HepG2 (cell line): ENCODE data around the gene GDF7. TPM values are rescaled to one million over a fixed set of nuclear protein-coding genes. Genes with fewer than 3 reads are reported as not detected.

Experiments used
- ATAC-seq: fragments of 200-7000 bp; cut with Tn5 transposase; 3 replicates; pipeline ENCODE4 v1.9.1; 2020; ENCODE audit warnings: mild to moderate bottlenecking, moderate library complexity
- BruUV-seq: library from RNA; stranded (reverse); fragments of 400-500 nt; replicated peaks from 2 replicates; lab custom pipeline; 2021; lab: Mats Ljungman, UMichigan
- CTCF ChIA-PET: fragments of 300-600 bp; formaldehyde crosslinking; extraction: SDS; loops from one replicate; lab custom pipeline; 2021; ENCODE audit warnings: low total read pairs, inconsistent platforms, low intra/inter-chr PET ratio; lab: Yijun Ruan, JAX
- POLR2A ChIA-PET: fragments of 350-600 bp; sonication (Branson Sonifier 250); formaldehyde crosslinking; loops from one replicate; lab custom pipeline; 2020; ENCODE audit warnings: antibody characterized with exemption, inconsistent platforms; lab: Yijun Ruan, JAX
- DNase-seq: peaks from one replicate; pipeline ENCODE4 v3.0.0-alpha.2; 2015; ENCODE audit warnings: low spot score
- FAIRE-seq: peaks from 3 replicates; lab custom pipeline; 2011; peaks lifted over from hg19 to GRCh38; lab: Jason Lieb, UNC
- H2AFZ ChIP-seq: one replicate; pipeline ENCODE4 v1.6.1; 2011; ENCODE audit warnings: low read length, inconsistent platforms
- H3K27ac ChIP-seq: fragments of 300-600 bp; 3 replicates; pipeline ENCODE4 v1.8.0; 2011; ENCODE audit warnings: mixed run types, mild to moderate bottlenecking, mixed read lengths, low read length, inconsistent platforms; ENCODE audit not compliant: insufficient read depth; ENCODE audit errors: extremely low read length
- H3K27me3 ChIP-seq, 2 experiments: fragments of 200-600 bp in 1 of 2; 2 replicates in 1 of 2; 3 replicates in 1 of 2; pipeline versions ENCODE4 v1.6.0 to v1.8.0; 2011; ENCODE audit warnings: low read length in 2 of 2, mild to moderate bottlenecking in 2 of 2, moderate library complexity in 2 of 2, inconsistent platforms in 1 of 2; ENCODE audit not compliant: insufficient read depth in 2 of 2, control insufficient read depth in 1 of 2
- H3K36me3 ChIP-seq, 2 experiments: fragments of 200-600 bp in 1 of 2; replicated peaks in 1 of 2; 2 replicates in 1 of 2; 3 replicates in 1 of 2; pipeline versions ENCODE4 v1.5.1 to v1.8.0; 2011; ENCODE audit warnings: low read length in 2 of 2, inconsistent platforms in 1 of 2; ENCODE audit not compliant: insufficient read depth in 2 of 2, control insufficient read depth in 1 of 2
- H3K4me1 ChIP-seq: 2 replicates; pipeline ENCODE4 v1.5.1; 2012; ENCODE audit warnings: low read length, inconsistent platforms; ENCODE audit not compliant: insufficient read depth
- H3K4me2 ChIP-seq: 2 replicates; pipeline ENCODE4 v1.6.0; 2011; ENCODE audit warnings: low read depth, low read length, inconsistent platforms
- H3K4me3 ChIP-seq, 3 experiments: fragments of 200-600 bp in 1 of 3; sonication (generic), shearing (Covaris generic) in 1 of 3; replicated peaks in 1 of 3; 2 replicates each; pipeline ENCODE4 v1.5.1; 2011 to 2016; ENCODE audit warnings: low read length in 3 of 3, inconsistent platforms in 2 of 3, low read depth in 2 of 3, mild to moderate bottlenecking in 2 of 3, control low read depth in 1 of 3, mixed read lengths in 1 of 3; ENCODE audit not compliant: insufficient read depth in 1 of 3
- H3K79me2 ChIP-seq: one replicate; pipeline ENCODE4 v1.6.1; 2011; ENCODE audit warnings: low read length, inconsistent platforms; ENCODE audit not compliant: insufficient read depth
- H3K9ac ChIP-seq: 2 replicates; pipeline ENCODE4 v1.6.0; 2011; ENCODE audit warnings: mild to moderate bottlenecking, low read depth, low read length, inconsistent platforms; ENCODE audit not compliant: insufficient read depth
- H3K9me3 ChIP-seq: 2 replicates; pipeline ENCODE4 v1.5.1; 2012; ENCODE audit warnings: mild to moderate bottlenecking, low read length
- H4K20me1 ChIP-seq: 2 replicates; pipeline ENCODE4 v1.6.0; 2011; ENCODE audit warnings: inconsistent platforms, mild to moderate bottlenecking, low read length, moderate library complexity; ENCODE audit not compliant: insufficient read depth
- ELK4 ChIP-seq: sonication (generic); formaldehyde crosslinking; IDR thresholded peaks from 2 replicates; pipeline ENCODE4 v1.9.0; 2021; ENCODE audit warnings: missing genetic modification reagents, borderline replicate concordance
- KDM3A ChIP-seq: IDR thresholded peaks from 2 replicates; pipeline ENCODE4 v1.6.1; 2018; ENCODE audit warnings: low read depth, missing compliant biosample characterization
- MZF1 ChIP-seq: sonication (generic); formaldehyde crosslinking; IDR thresholded peaks from 2 replicates; pipeline ENCODE4 v1.8.1; 2023; ENCODE audit warnings: mild to moderate bottlenecking, missing genetic modification reagents, borderline replicate concordance
- SAFB2 ChIP-seq: sonication (generic); formaldehyde crosslinking; IDR thresholded peaks from 2 replicates; pipeline ENCODE4 v1.5.1; 2020; ENCODE audit warnings: missing genetic modification reagents, low read depth, mild to moderate bottlenecking, borderline replicate concordance
- SMAD1 ChIP-seq: sonication (generic); formaldehyde crosslinking; IDR thresholded peaks from 2 replicates; pipeline ENCODE4 v1.4.0; 2020; ENCODE audit warnings: missing genetic modification reagents, low read depth, mild to moderate bottlenecking, borderline replicate concordance
- SMARCC2 ChIP-seq: fragments of 450-650 bp; IDR thresholded peaks from 2 replicates; pipeline ENCODE4 v1.6.1; 2017; ENCODE audit warnings: antibody characterized with exemption, mild to moderate bottlenecking
- ZNF619 ChIP-seq: sonication (generic); formaldehyde crosslinking; IDR thresholded peaks from 2 replicates; pipeline ENCODE4 v1.4.0; 2020; ENCODE audit warnings: mild to moderate bottlenecking, missing genetic modification reagents
- WGBS: methylation state at CpG from one replicate; pipeline ENCODE4 v1.1.6; 2017; ENCODE audit warnings: low lambda C conversion rate; 5-methylcytosine and 5-hydroxymethylcytosine counted together
- in situ Hi-C: cut with HindIII; loops from 2 replicates; pipeline ENCODE4 v1.10.0; 2017; ENCODE audit warnings: low pct_unique_long_range_greater_than_20kb; ENCODE audit not compliant: extremely low pct_ligation_motif_present
- intact Hi-C: fragments of 100-400 bp; cut with micrococcal nuclease; formaldehyde crosslinking; loops from one replicate; pipeline ENCODE4 v1.10.0; 2022; ENCODE audit not compliant: unreplicated experiment
- polyA plus RNA-seq, 8 experiments: library from polyadenylated mRNA; depleted of rRNA in 3 of 8; stranded (reverse) in 7 of 8; unstranded in 1 of 8; fragments of >200 nt; fragmentation: Illumina TruSeq in 4 of 8; extraction: Trizol in 4 of 8; gene quantifications; 2 replicates each; pipeline versions ENCODE4 v1.2.1 to v1.2.3, GENCODE V29; 2011 to 2016; ENCODE audit warnings: low read depth in 4 of 8, missing spikeins in 1 of 8, mixed read lengths in 1 of 8; ENCODE audit not compliant: insufficient read depth in 1 of 8
- total RNA-seq, 5 experiments: library from RNA; depleted of rRNA; stranded (reverse); fragments of >200 nt; fragmentation: Illumina TruSeq; extraction: Trizol; gene quantifications; 2 replicates each; pipeline ENCODE4 v1.2.3, GENCODE V29; 2016; ENCODE audit warnings: low read depth in 1 of 5
- TF ChIP-seq, protein P1 (sequence below): sonication (generic); formaldehyde crosslinking; IDR thresholded peaks from 2 replicates; pipeline ENCODE4 v1.4.0; 2020; ENCODE audit warnings: mild to moderate bottlenecking, missing genetic modification reagents
- TF ChIP-seq, protein P2 (sequence below): sonication (generic); formaldehyde crosslinking; IDR thresholded peaks from 2 replicates; pipeline ENCODE4 v1.8.0; 2022; ENCODE audit warnings: mild to moderate bottlenecking, missing genetic modification reagents, moderate library complexity

Gene GDF7
- total and polyA plus RNA-seq, 2 of the 13 experiments (the other 11 are each of a cell fraction or from before 2014, with no cell fraction given) = 1.6 to 15.0 TPM

GRCh38 chr2:20725782-20726181 is 58.8 kb downstream of the GDF7 start:
- Histone ChIP-seq H3K9me3 (no peaks in the 10 kb centered on the region), H2AFZ (no peak overlapping the region), H3K4me3 (no peak overlapping the region), H3K36me3 (peaks cover 1 to 17% of the 10 kb centered on the region in 2 experiments; a peak in 4 of 5 replicates), H3K4me2 (no peak overlapping the region), H3K27me3 (no peaks in the 10 kb centered on the region), H3K79me2 (no peaks in the 10 kb centered on the region), H4K20me1 (peaks cover 6% of the 10 kb centered on the region; the same call in 1 of the 2 replicates), H3K4me1 (peaks cover 30% of the 10 kb centered on the region), H3K27ac (no peak overlapping the region), H3K9ac (no peak overlapping the region)
- no TSS peak for BruUV-seq
- FAIRE-seq (no peak), ATAC-seq (no peak), DNase-seq (no peak)
- POLR2A ChIA-PET = no interaction called here
- in situ Hi-C loops = no loop called here
- TF ChIP-seq ZNF619 (CRISPR knock-in tag) (no peak), SAFB2 (CRISPR knock-in tag) (no peak), SMAD1 (CRISPR knock-in tag) (no peak), MZF1 (CRISPR knock-in tag) (no peak), ELK4 (CRISPR knock-in tag) (no peak), SMARCC2 (no peak), KDM3A (CRISPR knock-in tag) (no peak)
- TF ChIP-seq, protein P1, sequence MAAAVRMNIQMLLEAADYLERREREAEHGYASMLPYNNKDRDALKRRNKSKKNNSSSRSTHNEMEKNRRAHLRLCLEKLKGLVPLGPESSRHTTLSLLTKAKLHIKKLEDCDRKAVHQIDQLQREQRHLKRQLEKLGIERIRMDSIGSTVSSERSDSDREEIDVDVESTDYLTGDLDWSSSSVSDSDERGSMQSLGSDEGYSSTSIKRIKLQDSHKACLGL = no peak
- TF ChIP-seq, protein P2, sequence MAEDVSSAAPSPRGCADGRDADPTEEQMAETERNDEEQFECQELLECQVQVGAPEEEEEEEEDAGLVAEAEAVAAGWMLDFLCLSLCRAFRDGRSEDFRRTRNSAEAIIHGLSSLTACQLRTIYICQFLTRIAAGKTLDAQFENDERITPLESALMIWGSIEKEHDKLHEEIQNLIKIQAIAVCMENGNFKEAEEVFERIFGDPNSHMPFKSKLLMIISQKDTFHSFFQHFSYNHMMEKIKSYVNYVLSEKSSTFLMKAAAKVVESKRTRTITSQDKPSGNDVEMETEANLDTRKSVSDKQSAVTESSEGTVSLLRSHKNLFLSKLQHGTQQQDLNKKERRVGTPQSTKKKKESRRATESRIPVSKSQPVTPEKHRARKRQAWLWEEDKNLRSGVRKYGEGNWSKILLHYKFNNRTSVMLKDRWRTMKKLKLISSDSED = no peak
- intact Hi-C loops = no loop called here
- CTCF ChIA-PET = no interaction called here
- WGBS = 95% methylated on average over 2 of the region's 2 CpGs
